ENCODE data around the gene NBAS.

Gene NBAS

GRCh38 chr2:15565994-15566671 is 5.0 kb upstream of the NBAS start:
- H2BK15ac ChIP-seq (replicated peaks; ENCODE audit: low read depth) = no peak overlapping the region
- H4K8ac ChIP-seq (ENCODE audit: low read depth, low read length) = no peak overlapping the region
- WGBS (ENCODE audit: extremely low coverage, insufficient coverage, low lambda C conversion rate) = no CpG with 5 or more reads among the region's 2 CpGs
- no peak overlapping the region for H4K5ac ChIP-seq (ENCODE audit: low read length)
- H3K27me3 ChIP-seq (ENCODE audit: insufficient read depth, low read length, poor library complexity) = no peaks in the 10 kb centered on the region
- no peaks in the 10 kb centered on the region for H3K4me1 ChIP-seq (ENCODE audit: control insufficient read depth, low read depth, low read length)
- no peak overlapping the region for H3K9ac ChIP-seq (ENCODE audit: low read length)
- H2BK5ac ChIP-seq (ENCODE audit: low read length) = no peak overlapping the region
- H2BK120ac ChIP-seq (ENCODE audit: low read depth, low read length) = no peak overlapping the region
- H3K18ac ChIP-seq (ENCODE audit: low read length) = no peak overlapping the region
- no peak overlapping the region for H3K56ac ChIP-seq (ENCODE audit: low read length)
- no peak overlapping the region for H3K23ac ChIP-seq (ENCODE audit: low read length)
- no peaks in the 10 kb centered on the region for H3K79me1 ChIP-seq (ENCODE audit: low read length)
- DNase-seq = no peak
- H3K36me3 ChIP-seq (ENCODE audit: control insufficient read depth, insufficient read depth, low read length) = no peaks in the 10 kb centered on the region
- H3K27ac ChIP-seq (ENCODE audit: low read depth, low read length) = no peak overlapping the region
- no peak overlapping the region for H3K4me3 ChIP-seq (ENCODE audit: low read length)
- no peak overlapping the region for H3K4ac ChIP-seq (ENCODE audit: low read depth, low read length)
- no peak overlapping the region for H3K4me2 ChIP-seq (ENCODE audit: low read length)
- no peak overlapping the region for H2AK5ac ChIP-seq (ENCODE audit: low read length)
- H3K79me2 ChIP-seq (ENCODE audit: control insufficient read depth, insufficient read depth, low read length) = no peaks in the 10 kb centered on the region

- no peak overlapping the region for H3K4me3 ChIP-seq (ENCODE audit: low read length)
- no CpG with 5 or more reads among the region's 3 CpGs for WGBS (ENCODE audit: extremely low coverage, insufficient coverage, low lambda C conversion rate)
- no peak overlapping the region for H4K8ac ChIP-seq (ENCODE audit: low read depth, low read length)
Measured at GRCh38 chr2:15565392-15565791, 4.3 kb upstream of the NBAS start.

DNA sequence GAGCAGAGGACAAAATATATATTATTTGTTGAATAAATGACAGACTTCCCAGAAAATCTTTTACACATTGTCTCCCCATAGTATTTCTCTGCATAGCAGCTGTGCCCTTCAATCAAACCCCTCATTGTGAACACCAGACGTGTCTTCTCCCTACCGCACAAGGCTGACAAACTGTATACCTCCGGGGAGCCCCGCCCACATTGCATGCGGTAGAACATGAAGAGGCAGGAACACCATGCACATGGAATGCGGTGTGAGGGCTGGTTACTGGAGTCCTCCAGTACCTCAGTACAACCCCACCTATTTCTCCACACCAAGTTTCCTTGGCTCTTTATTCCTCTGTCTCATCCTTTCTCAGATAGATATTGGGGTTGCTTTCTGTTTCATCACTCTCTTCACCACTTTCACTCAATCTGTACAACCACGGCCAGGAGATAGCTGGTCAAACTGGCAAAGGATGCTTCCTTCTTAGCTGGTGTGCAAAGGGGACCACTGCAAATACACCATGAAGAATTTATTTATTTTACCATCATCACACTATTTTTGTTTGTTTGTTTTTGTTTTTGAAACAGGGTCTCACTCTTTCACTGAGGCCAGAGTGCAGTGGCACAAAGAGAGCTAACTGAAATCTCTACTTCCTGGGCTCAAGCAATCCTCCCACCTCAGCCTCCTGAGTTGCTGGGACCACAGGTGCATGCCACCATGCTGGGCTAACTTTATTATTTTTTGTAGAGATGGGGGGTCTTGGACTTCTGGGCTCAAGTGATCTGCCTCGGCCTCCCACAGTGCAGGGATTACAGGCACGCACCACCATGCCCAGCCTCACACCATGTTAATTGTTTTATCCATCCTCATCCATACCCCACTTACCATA is 2.3 kb upstream of the NBAS start:
- Histone ChIP-seq H3K4me3 (ENCODE audit: low read length) (no peak overlapping the region), H3K4me2 (ENCODE audit: low read length) (no peak overlapping the region), H4K5ac (ENCODE audit: low read length) (no peak overlapping the region), H3K9ac (ENCODE audit: low read length) (no peak overlapping the region), H3K23ac (ENCODE audit: low read length) (no peak overlapping the region), H2BK5ac (ENCODE audit: low read length) (no peak overlapping the region), H2AK5ac (ENCODE audit: low read length) (no peak overlapping the region), H3K36me3 (ENCODE audit: control insufficient read depth, insufficient read depth, low read length) (no peaks in the 10 kb centered on the region), H2BK15ac (replicated peaks; ENCODE audit: low read depth) (no peak overlapping the region), H3K56ac (ENCODE audit: low read length) (no peak overlapping the region), H4K8ac (ENCODE audit: low read depth, low read length) (no peak overlapping the region), H3K18ac (ENCODE audit: low read length) (no peak overlapping the region), H3K79me2 (ENCODE audit: control insufficient read depth, insufficient read depth, low read length) (peaks cover 5% of the 10 kb centered on the region), H3K27me3 (ENCODE audit: insufficient read depth, low read length, poor library complexity) (no peaks in the 10 kb centered on the region), H2BK120ac (ENCODE audit: low read depth, low read length) (no peak overlapping the region), H3K79me1 (ENCODE audit: low read length) (peaks cover 9% of the 10 kb centered on the region), H3K4ac (ENCODE audit: low read depth, low read length) (no peak overlapping the region), H3K4me1 (ENCODE audit: control insufficient read depth, low read depth, low read length) (no peaks in the 10 kb centered on the region), H3K27ac (ENCODE audit: low read depth, low read length) (no peak overlapping the region)
- WGBS (ENCODE audit: extremely low coverage, insufficient coverage, low lambda C conversion rate) = no CpG with 5 or more reads among the region's 9 CpGs
- DNase-seq = no peak

More at GRCh38 chr2:15565392-15565791, 4.3 kb upstream of the NBAS start:
- H3K79me1 ChIP-seq (ENCODE audit: low read length) = peaks cover 3% of the 10 kb centered on the region
- H3K27me3 ChIP-seq (ENCODE audit: insufficient read depth, low read length, poor library complexity) = no peaks in the 10 kb centered on the region
- H3K36me3 ChIP-seq (ENCODE audit: control insufficient read depth, insufficient read depth, low read length) = no peaks in the 10 kb centered on the region
- H2AK5ac ChIP-seq (ENCODE audit: low read length) = no peak overlapping the region
- no peak overlapping the region for H3K23ac ChIP-seq (ENCODE audit: low read length)
- peaks cover 3% of the 10 kb centered on the region for H3K79me2 ChIP-seq (ENCODE audit: control insufficient read depth, insufficient read depth, low read length)
- H4K5ac ChIP-seq (ENCODE audit: low read length) = no peak overlapping the region
- H2BK15ac ChIP-seq (replicated peaks; ENCODE audit: low read depth) = no peak overlapping the region
- H3K18ac ChIP-seq (ENCODE audit: low read length) = no peak overlapping the region
- no peak overlapping the region for H3K4me2 ChIP-seq (ENCODE audit: low read length)
- H2BK5ac ChIP-seq (ENCODE audit: low read length) = no peak overlapping the region
- DNase-seq = no peak
- no peak overlapping the region for H3K56ac ChIP-seq (ENCODE audit: low read length)
- no peak overlapping the region for H2BK120ac ChIP-seq (ENCODE audit: low read depth, low read length)
- H3K27ac ChIP-seq (ENCODE audit: low read depth, low read length) = no peak overlapping the region
- H3K9ac ChIP-seq (ENCODE audit: low read length) = no peak overlapping the region
- no peak overlapping the region for H3K4ac ChIP-seq (ENCODE audit: low read depth, low read length)
- no peaks in the 10 kb centered on the region for H3K4me1 ChIP-seq (ENCODE audit: control insufficient read depth, low read depth, low read length)

GRCh38 chr2:15562354-15563031 is 1.4 kb upstream of the NBAS start:
- peaks cover 11% of the 10 kb centered on the region for H3K79me1 ChIP-seq (ENCODE audit: low read length)
- H3K4me1 ChIP-seq (ENCODE audit: control insufficient read depth, low read depth, low read length) = no peaks in the 10 kb centered on the region
- H3K4me2 ChIP-seq (ENCODE audit: low read length) = no peak overlapping the region
- H4K5ac ChIP-seq (ENCODE audit: low read length) = peak overlapping the region; percentile 15
- H3K79me2 ChIP-seq (ENCODE audit: control insufficient read depth, insufficient read depth, low read length) = peaks cover 5% of the 10 kb centered on the region
- no peak for DNase-seq
- H3K27me3 ChIP-seq (ENCODE audit: insufficient read depth, low read length, poor library complexity) = no peaks in the 10 kb centered on the region
- no peak overlapping the region for H3K23ac ChIP-seq (ENCODE audit: low read length)
- no peak overlapping the region for H3K18ac ChIP-seq (ENCODE audit: low read length)
- no peak overlapping the region for H2BK5ac ChIP-seq (ENCODE audit: low read length)
- H3K36me3 ChIP-seq (ENCODE audit: control insufficient read depth, insufficient read depth, low read length) = no peaks in the 10 kb centered on the region
- no CpG with 5 or more reads among the region's 6 CpGs for WGBS (ENCODE audit: extremely low coverage, insufficient coverage, low lambda C conversion rate)
- no peak overlapping the region for H2BK15ac ChIP-seq (replicated peaks; ENCODE audit: low read depth)
- H3K4ac ChIP-seq (ENCODE audit: low read depth, low read length) = no peak overlapping the region
- H3K56ac ChIP-seq (ENCODE audit: low read length) = no peak overlapping the region
- H4K8ac ChIP-seq (ENCODE audit: low read depth, low read length) = no peak overlapping the region
- H3K4me3 ChIP-seq (ENCODE audit: low read length) = no peak overlapping the region
- H3K27ac ChIP-seq (ENCODE audit: low read depth, low read length) = no peak overlapping the region
- H2BK120ac ChIP-seq (ENCODE audit: low read depth, low read length) = no peak overlapping the region
- no peak overlapping the region for H3K9ac ChIP-seq (ENCODE audit: low read length)
- H2AK5ac ChIP-seq (ENCODE audit: low read length) = no peak overlapping the region

- DNase-seq = peak; percentile 49
Measured at GRCh38 chr2:15561574-15562344, 625 bp upstream of the NBAS start.

More at GRCh38 chr2:15561574-15562344, 625 bp upstream of the NBAS start:
- Histone ChIP-seq H3K18ac (ENCODE audit: low read length) (peak overlapping the region; percentile 25), H2BK5ac (ENCODE audit: low read length) (no peak overlapping the region), H3K9ac (ENCODE audit: low read length) (peak overlapping the region; percentile 54), H3K4me1 (ENCODE audit: control insufficient read depth, low read depth, low read length) (no peaks in the 10 kb centered on the region), H2BK15ac (replicated peaks; ENCODE audit: low read depth) (no peak overlapping the region), H3K4me3 (ENCODE audit: low read length) (no peak overlapping the region), H2BK120ac (ENCODE audit: low read depth, low read length) (peak overlapping the region; percentile 28), H3K79me2 (ENCODE audit: control insufficient read depth, insufficient read depth, low read length) (peaks cover 5% of the 10 kb centered on the region), H3K36me3 (ENCODE audit: control insufficient read depth, insufficient read depth, low read length) (no peaks in the 10 kb centered on the region), H3K23ac (ENCODE audit: low read length) (no peak overlapping the region), H3K4me2 (ENCODE audit: low read length) (peak overlapping the region; percentile 30), H3K79me1 (ENCODE audit: low read length) (peaks cover 11% of the 10 kb centered on the region), H4K8ac (ENCODE audit: low read depth, low read length) (no peak overlapping the region), H3K27ac (ENCODE audit: low read depth, low read length) (no peak overlapping the region), H2AK5ac (ENCODE audit: low read length) (no peak overlapping the region), H3K56ac (ENCODE audit: low read length) (peak overlapping the region; percentile 97), H3K4ac (ENCODE audit: low read depth, low read length) (no peak overlapping the region), H4K5ac (ENCODE audit: low read length) (no peak overlapping the region), H3K27me3 (ENCODE audit: insufficient read depth, low read length, poor library complexity) (no peaks in the 10 kb centered on the region)
- no CpG with 5 or more reads among the region's 13 CpGs for WGBS (ENCODE audit: extremely low coverage, insufficient coverage, low lambda C conversion rate)

Measured in mesendoderm (in vitro differentiated cells).